ENCODE measurements around the gene DNAJB11. TPM values are rescaled to one million over a fixed set of nuclear protein-coding genes. Genes with fewer than 3 reads are reported as not detected.
"Not testable (repeated sequence)": the region's sequence is repeated elsewhere in the genome, so short reads cannot be mapped to it uniquely, and the experiment has no call there.

The DNAJB11 gene
- 83.8 and 85.5 TPM in 2 replicates for total RNA-seq (2014; rRNA removed)
- 49.3 TPM for polyA plus RNA-seq (2012)

GRCh38 chr3:186570096-186570940 lies at the start of gene DNAJB11:
DNAJB11 (plus strand) TSS chr3:186570720; CDS start chr3:186570898, 178 bp downstream.
- peak; percentile 100 for DNase-seq (ENCODE audit: low read depth)

- no peak for DNase-seq (ENCODE audit: low read depth)
These were observed 49.3 kb upstream of the DNAJB11 start for GRCh38 chr3:186520957-186521842.

- DNase-seq (ENCODE audit: low read depth): no peak
These were observed 47.5 kb upstream of the DNAJB11 start for GRCh38 chr3:186523022-186523421.

- no peak for DNase-seq (ENCODE audit: low read depth)
These were observed 47.1 kb upstream of the DNAJB11 start for GRCh38 chr3:186523434-186523833.

- DNase-seq (ENCODE audit: low read depth): no peak
These were observed 45.9 kb upstream of the DNAJB11 start for GRCh38 chr3:186524616-186525015.

- no peak for DNase-seq (ENCODE audit: low read depth)
These were observed 44.9 kb upstream of the DNAJB11 start for GRCh38 chr3:186525369-186526255.

- no peak for DNase-seq (ENCODE audit: low read depth)
These were observed 44.3 kb upstream of the DNAJB11 start for GRCh38 chr3:186526256-186526606.

- DNase-seq (ENCODE audit: low read depth): no peak
These were observed 41.1 kb upstream of the DNAJB11 start for GRCh38 chr3:186529201-186529999.

GRCh38 chr3:186530415-186530814 lies 40.1 kb upstream of the DNAJB11 start:
- no peak for DNase-seq (ENCODE audit: low read depth)

GRCh38 chr3:186531694-186532093 lies 38.8 kb upstream of the DNAJB11 start:
- DNase-seq (ENCODE audit: low read depth): not testable (repeated sequence)

- DNase-seq (ENCODE audit: low read depth): no peak
These were observed 37.9 kb upstream of the DNAJB11 start for GRCh38 chr3:186532598-186533072.

- DNase-seq (ENCODE audit: low read depth): no peak
These were observed 36.3 kb upstream of the DNAJB11 start for GRCh38 chr3:186534113-186534669.

- no peak for DNase-seq (ENCODE audit: low read depth)
These were observed 33.4 kb upstream of the DNAJB11 start for GRCh38 chr3:186536883-186537844.

- no peak for DNase-seq (ENCODE audit: low read depth)
These were observed 31.7 kb upstream of the DNAJB11 start for GRCh38 chr3:186538779-186539178.

- peak; percentile 66 for DNase-seq (ENCODE audit: low read depth)
These were observed 30.2 kb upstream of the DNAJB11 start for GRCh38 chr3:186540221-186540834.

- DNase-seq (ENCODE audit: low read depth): no peak
These were observed 29.7 kb upstream of the DNAJB11 start for GRCh38 chr3:186540835-186541226.

GRCh38 chr3:186544281-186544680 lies 26.2 kb upstream of the DNAJB11 start, which contains the start of gene CRYGS:
CRYGS (minus strand) TSS chr3:186544380; CDS start chr3:186544326, 54 bp downstream.
- DNase-seq (ENCODE audit: low read depth): no peak

- DNase-seq (ENCODE audit: low read depth): no peak
These were observed 21.0 kb upstream of the DNAJB11 start for GRCh38 chr3:186549497-186549896.

Data from LHCN-M2 (cell line).